NCI-H460 (cell line): ENCODE data around the gene NDUFA13. TPM values are rescaled to one million over a fixed set of nuclear protein-coding genes. Genes with fewer than 3 reads are reported as not detected.

Source experiments
- DNase-seq: peaks from one replicate; pipeline ENCODE4 v3.0.0-alpha.2; 2016; ENCODE audit warnings: low read depth; ENCODE audit errors: extremely low read depth
- total RNA-seq: library from RNA; depleted of rRNA; stranded (reverse); fragments of >200 nt; shearing (Covaris generic); gene quantifications from 2 replicates; pipeline ENCODE4 v1.2.3, GENCODE V29; 2014

Gene NDUFA13
- total RNA-seq, 1 experiment from 2014 or later = 134 TPM

GRCh38 chr19:19531951-19532805 lies 16.2 kb downstream of the NDUFA13 start:
- peak; percentile 48 for DNase-seq

DNA sequence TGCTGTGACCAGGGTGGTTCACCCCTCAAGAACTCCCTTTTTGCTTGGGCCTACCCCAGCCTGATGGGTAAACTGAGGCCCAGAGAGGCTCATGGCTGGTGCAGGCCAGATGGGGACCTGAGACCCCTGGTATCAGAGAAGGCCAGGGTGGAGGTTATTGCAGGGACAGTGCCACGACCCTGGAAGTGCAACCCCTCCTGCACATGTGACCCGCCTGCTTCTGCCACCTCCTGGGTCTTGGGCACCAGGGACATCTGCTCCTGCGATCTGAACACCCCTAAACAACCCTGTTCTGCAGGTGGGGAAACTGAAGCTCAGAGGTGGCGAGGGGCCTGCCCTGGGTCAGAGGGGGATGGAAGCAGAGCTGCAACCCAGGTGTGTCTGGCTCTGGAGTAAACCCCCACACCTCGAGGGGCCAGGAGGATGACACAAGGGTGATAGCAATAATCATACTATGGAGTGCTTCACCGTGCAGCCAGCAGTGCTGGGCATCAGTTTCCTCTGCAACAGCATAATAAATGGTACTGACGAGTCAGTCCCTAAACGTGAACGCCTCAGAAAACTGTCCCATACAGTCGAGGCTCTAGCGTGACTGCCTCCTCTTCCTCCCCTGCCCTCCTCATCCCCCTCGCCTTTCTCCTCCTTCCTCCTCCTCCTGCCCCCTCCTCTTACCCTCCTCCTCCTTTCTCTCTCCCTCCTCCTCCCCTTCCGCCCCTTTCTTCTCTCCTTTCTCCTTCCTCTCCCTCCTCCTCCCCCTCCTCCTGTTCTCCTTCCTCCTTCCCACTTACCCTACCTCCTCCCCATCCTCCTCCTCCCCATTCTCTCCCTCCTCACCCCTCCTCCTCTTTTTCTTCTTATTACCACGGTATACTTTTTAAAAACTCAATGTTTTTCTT lies 17.0 kb downstream of the NDUFA13 start:
- no peak for DNase-seq

DNA sequence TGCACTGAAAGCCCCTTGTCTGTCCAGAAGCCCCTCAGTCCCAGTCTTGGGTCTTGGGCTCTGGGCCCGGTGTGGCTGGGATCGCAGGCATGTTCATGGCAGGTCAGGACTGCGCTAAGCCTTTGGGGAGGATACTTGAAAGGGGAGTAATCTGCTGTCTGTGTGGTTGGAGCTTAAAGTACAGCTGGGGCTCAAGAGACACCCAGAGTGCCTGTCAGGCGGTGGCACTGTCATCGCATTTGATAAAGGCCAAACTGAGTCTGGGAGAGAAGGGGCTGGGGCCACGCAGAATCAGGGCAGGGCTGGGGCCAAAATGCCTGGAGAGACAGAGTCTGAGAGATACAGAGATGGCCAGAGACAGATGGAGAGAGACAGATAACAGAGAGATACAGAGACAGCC lies 17.8 kb downstream of the NDUFA13 start:
- DNase-seq = no peak

DNA sequence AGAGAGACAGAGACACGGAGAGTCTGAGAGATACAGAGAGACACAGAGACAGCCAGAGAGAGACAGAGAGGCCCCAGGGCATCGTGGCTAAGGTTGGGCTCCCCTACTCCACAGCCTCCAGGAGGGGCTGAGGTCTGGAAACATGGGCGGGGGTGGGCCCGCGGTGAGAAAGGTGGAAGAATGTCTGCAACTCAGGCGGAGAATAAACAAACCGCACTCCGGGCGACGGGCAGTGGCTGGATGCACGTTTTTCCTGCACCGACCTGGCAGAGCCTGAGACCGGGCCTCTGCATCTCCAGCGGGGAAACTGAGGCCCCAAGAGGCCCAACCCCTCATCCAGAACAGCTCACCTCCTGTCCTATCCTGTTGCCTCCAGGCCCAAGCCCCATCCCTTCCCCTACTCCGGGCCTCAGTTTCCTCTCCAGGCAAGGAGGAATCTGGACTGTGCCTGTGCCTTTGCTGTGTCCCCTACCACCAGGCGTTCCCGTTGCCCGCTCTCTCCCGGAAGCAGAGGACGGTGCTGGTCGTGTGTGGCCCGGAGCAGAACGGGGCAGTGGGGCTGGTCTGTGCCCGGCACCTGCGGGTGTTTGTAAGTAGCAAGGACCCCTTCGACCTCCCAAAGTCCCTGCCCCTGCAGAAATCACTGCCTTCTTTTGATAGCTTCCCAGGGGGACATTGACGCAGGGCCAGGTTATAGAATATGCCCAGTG lies 18.7 kb downstream of the NDUFA13 start:
- DNase-seq = no peak

- no peak for DNase-seq
Observed at GRCh38 chr19:19535311-19536191, 19.5 kb downstream of the NDUFA13 start.

GRCh38 chr19:19537075-19538048 lies 21.3 kb downstream of the NDUFA13 start:
- no peak for DNase-seq

DNA sequence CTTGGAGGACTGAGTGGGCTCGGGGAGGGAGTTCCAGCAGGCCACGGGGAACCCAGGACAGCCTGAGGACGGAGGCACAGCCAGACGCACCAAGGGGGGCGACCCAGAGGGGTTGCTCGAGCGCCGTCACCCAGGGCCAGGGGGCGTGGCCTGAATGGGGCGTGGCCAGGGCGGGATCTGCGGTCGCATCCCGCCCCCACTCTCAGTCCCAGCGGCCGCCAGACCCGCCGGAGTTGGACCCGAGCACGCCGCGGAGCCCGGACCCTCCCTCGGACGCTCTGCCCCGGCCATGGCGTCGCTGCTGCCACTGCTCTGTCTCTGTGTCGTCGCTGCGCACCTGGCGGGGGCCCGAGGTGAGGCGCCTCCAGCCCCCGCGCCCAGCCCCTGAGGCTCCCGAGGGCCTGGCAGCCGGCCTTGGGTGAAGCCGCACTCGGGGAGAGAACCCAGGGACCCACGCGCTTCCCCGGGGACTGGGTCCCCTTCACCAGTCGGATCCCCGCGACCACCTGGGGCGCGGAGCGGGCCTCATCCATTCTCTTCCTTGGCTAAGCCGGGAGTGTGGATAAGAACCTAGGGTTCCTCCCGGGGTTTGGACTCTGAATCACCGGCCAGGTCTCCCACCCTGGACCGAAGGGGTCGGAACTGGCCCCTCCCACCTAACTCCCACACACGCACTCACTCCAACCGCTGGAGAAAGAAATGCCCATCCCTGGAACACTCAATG lies 22.2 kb downstream of the NDUFA13 start, which contains the start of gene CILP2:
CILP2 (plus strand) TSS at position 205 of the 724 bp plus-strand sequence; CDS start at position 290, 85 bp downstream.
- no peak for DNase-seq

GRCh38 chr19:19538785-19539166 lies 22.8 kb downstream of the NDUFA13 start:
- no peak for DNase-seq

DNA sequence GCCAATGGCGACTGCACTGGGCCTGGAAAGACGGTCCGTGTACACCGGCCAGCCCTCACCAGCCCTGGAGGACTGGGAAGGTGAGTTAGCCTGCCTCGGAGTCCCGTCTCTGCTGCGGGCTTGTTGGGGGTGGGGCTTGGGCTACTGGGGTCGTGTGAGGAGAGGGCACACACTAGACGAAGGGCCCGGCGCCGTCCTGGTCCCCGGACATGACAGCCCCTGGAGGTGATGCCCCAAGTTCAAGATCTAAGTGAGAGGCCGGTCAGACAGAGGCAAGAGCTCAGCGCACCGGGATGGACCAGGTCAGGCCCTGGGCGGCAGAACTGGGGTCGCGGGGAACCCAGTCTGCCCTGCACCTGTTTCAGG lies 23.7 kb downstream of the NDUFA13 start:
- DNase-seq = no peak

DNA sequence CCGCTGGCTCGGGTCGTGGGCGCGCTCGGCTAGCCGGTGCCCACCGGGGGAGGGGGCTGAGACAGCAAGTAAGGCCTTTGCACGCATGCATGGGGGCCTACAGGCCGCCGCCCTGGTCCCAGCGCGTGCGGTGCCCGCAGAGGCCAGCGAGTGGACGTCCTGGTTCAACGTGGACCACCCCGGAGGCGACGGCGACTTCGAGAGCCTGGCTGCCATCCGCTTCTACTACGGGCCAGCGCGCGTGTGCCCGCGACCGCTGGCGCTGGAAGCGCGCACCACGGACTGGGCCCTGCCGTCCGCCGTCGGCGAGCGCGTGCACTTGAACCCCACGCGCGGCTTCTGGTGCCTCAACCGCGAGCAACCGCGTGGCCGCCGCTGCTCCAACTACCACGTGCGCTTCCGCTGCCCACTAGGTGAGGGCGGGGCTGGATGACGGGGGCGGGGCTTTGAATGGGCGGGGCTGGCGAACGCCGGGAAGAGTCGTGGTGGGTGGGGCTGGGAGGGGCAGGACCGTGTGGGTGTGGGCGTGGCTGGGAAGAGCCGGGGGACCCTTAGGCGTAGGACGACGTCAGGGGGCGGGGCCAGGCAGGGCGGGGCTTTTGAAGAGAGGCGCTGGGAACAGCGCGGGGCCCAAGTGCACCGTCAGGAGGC lies 24.2 kb downstream of the NDUFA13 start:
- DNase-seq = no peak

GRCh38 chr19:19540715-19541515 lies 24.9 kb downstream of the NDUFA13 start:
- peak; percentile 29 for DNase-seq

DNA sequence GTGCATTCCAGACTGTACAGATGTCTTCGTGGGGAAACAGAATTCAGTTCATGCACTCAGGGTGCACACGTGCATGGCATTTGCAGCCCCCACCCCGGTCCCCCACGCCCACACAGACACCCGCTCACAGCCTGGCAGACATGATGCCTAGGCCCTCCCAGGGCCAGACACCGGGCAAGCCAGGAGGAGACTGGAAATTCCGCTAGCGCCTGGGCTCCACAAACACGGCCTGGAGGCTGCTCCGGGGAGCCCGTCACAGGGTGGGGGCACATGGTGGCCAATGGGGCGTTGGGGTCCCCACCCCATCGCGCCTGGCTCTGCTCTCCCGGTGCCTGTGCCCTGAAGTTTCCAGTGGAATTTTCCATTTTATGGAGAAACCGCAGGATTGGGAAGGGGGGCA lies 25.6 kb downstream of the NDUFA13 start:
- no peak for DNase-seq

GRCh38 chr19:19542507-19542906 lies 26.5 kb downstream of the NDUFA13 start:
- no peak for DNase-seq

DNA sequence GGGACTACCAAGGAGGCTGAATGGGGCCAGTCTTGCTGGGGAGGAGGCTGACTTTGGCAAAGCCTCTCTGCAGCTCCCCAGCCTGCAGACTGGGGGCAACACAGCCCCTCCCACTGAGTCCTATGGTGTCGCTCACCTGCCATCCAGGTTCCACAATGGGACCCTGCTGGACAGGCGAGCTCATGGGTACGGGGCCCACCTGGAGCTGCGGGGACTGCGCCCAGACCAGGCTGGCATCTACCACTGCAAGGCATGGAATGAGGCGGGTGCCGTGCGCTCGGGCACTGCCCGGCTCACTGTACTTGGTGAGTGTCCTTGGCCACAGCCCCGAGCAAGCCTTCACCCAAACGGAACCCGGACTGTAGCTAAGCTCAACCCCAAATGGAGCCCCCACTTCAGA lies 27.1 kb downstream of the NDUFA13 start:
- no peak for DNase-seq

GRCh38 chr19:19543640-19544039 lies 27.6 kb downstream of the NDUFA13 start:
- no peak for DNase-seq

DNA sequence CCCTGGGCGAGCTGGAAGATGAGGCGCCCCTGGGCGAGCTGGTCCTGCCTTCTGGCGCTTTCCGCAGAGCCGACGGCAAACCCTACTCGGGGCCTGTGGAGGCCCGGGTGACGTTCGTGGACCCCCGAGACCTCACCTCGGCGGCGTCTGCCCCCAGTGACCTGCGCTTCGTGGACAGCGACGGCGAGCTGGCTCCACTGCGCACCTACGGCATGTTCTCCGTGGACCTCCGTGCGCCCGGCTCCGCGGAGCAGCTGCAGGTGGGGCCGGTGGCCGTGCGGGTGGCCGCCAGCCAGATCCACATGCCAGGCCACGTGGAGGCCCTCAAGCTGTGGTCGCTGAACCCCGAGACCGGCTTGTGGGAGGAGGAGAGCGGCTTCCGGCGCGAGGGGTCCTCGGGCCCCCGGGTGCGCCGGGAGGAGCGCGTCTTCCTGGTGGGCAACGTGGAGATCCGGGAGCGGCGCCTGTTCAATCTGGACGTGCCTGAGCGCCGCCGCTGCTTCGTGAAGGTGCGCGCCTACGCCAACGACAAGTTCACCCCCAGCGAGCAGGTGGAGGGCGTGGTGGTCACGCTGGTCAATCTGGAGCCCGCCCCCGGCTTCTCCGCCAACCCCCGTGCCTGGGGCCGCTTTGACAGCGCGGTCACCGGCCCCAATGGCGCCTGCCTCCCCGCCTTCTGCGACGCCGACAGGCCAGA lies 28.4 kb downstream of the NDUFA13 start:
- DNase-seq = no peak
